HG03095 (cell line): Measurements from ENCODE around the gene COPZ1.
A peak's percentile ranks its signal among the peaks of the same experiment; 100 is the strongest.
"Not testable (repeated sequence)": the region's sequence is repeated elsewhere in the genome, so short reads cannot be mapped to it uniquely, and the experiment has no call there.

ENCODE experiments used
- ATAC-seq: cut with Tn5 transposase; IDR thresholded peaks from one replicate; pipeline ENCODE4 v1.9.1; 2021; ENCODE audit warnings: moderate library complexity; ENCODE audit not compliant: unreplicated experiment

COPZ1 gene

GRCh38 chr12:54294152-54294952, 30.6 kb upstream of the COPZ1 start:
- ATAC-seq: peak; percentile 55

- no peak for ATAC-seq
These were observed 29.9 kb upstream of the COPZ1 start for GRCh38 chr12:54294953-54295566.

- ATAC-seq: no peak
These were observed 28.4 kb upstream of the COPZ1 start for GRCh38 chr12:54296393-54297099.

- ATAC-seq: no peak
These were observed 26.0 kb upstream of the COPZ1 start for GRCh38 chr12:54298904-54299303.

GRCh38 chr12:54299515-54300224, 25.3 kb upstream of the COPZ1 start:
- ATAC-seq: no peak

- ATAC-seq: no peak
These were observed 24.7 kb upstream of the COPZ1 start for GRCh38 chr12:54300225-54300731.

- no peak for ATAC-seq
These were observed 24.1 kb upstream of the COPZ1 start, which contains the start of gene NFE2 for GRCh38 chr12:54300732-54301427. TSS of gene NFE2 (minus strand) at chr12:54301015. CDS start at chr12:54295248, 5,767 bp downstream.

- ATAC-seq: no peak
These were observed 23.4 kb upstream of the COPZ1 start for GRCh38 chr12:54301428-54302048.

GRCh38 chr12:54303640-54304039, 21.3 kb upstream of the COPZ1 start:
- ATAC-seq: no peak

- ATAC-seq: no peak
These were observed 20.6 kb upstream of the COPZ1 start for GRCh38 chr12:54304187-54304810.

- no peak for ATAC-seq
These were observed 17.8 kb upstream of the COPZ1 start for GRCh38 chr12:54306925-54307741.

GRCh38 chr12:54311051-54311450, 13.9 kb upstream of the COPZ1 start:
- ATAC-seq: no peak

GRCh38 chr12:54312309-54312708, 12.6 kb upstream of the COPZ1 start:
- not testable (repeated sequence) for ATAC-seq

- ATAC-seq: no peak
These were observed 3.6 kb upstream of the COPZ1 start for GRCh38 chr12:54321363-54321762.

GRCh38 chr12:54325442-54326109, 645 bp downstream of the COPZ1 start:
- not testable (repeated sequence) for ATAC-seq

- ATAC-seq: no peak
These were observed 3.8 kb downstream of the COPZ1 start for GRCh38 chr12:54328595-54329337.

GRCh38 chr12:54329759-54330158, 4.8 kb downstream of the COPZ1 start:
- ATAC-seq: no peak
